OCI-LY7 (cell line): ENCODE results near the gene SLC41A3. TPM values are rescaled to one million over a fixed set of nuclear protein-coding genes. Genes with fewer than 3 reads are reported as not detected.
"Not testable (repeated sequence)": the region's sequence is repeated elsewhere in the genome, so short reads cannot be mapped to it uniquely, and the experiment has no call there.

Experiments used
- BruUV-seq: library from RNA; stranded (reverse); fragments of 400-500 nt; replicated peaks from 2 replicates; lab custom pipeline; 2021; lab: Mats Ljungman, UMichigan
- CTCF ChIA-PET: fragments of 300-600 bp; sonication (Branson Sonifier 250); formaldehyde crosslinking; loops from one replicate; lab custom pipeline; 2022; ENCODE audit warnings: antibody characterized with exemption; ENCODE audit not compliant: unreplicated experiment; lab: Charles Lee
- POLR2A ChIA-PET: fragments of 300-600 bp; sonication (Branson Sonifier 250); formaldehyde crosslinking; loops from one replicate; lab custom pipeline; 2022; ENCODE audit warnings: antibody characterized with exemption; lab: Charles Lee
- DNase-seq: peaks from one replicate; pipeline ENCODE4 v3.0.0-alpha.2; 2015; ENCODE audit warnings: low spot score
- H2AFZ ChIP-seq: fragments of 200-600 bp; sonication (generic), shearing (Covaris generic); 2 replicates; pipeline ENCODE4 v1.6.1; 2014; ENCODE audit warnings: mild to moderate bottlenecking, antibody characterized with exemption, low read length, moderate library complexity
- H3K27ac ChIP-seq: fragments of 200-600 bp; sonication (generic); 2 replicates; pipeline ENCODE4 v1.5.1; 2014; ENCODE audit warnings: mixed run types, low read depth, mild to moderate bottlenecking, moderate library complexity, low read length, inconsistent platforms; ENCODE audit not compliant: poor library complexity, severe bottlenecking
- H3K36me3 ChIP-seq: fragments of 200-600 bp; sonication (generic); 2 replicates; pipeline ENCODE4 v1.6.1; 2014; ENCODE audit warnings: mild to moderate bottlenecking, antibody characterized with exemption, low read length, moderate library complexity, mixed read lengths; ENCODE audit not compliant: insufficient read depth
- H3K4me1 ChIP-seq: fragments of 200-600 bp; sonication (generic); 2 replicates; pipeline ENCODE4 v1.5.1; 2014; ENCODE audit warnings: mild to moderate bottlenecking, low read length; ENCODE audit not compliant: insufficient read depth, poor library complexity, severe bottlenecking
- H3K4me2 ChIP-seq: fragments of 200-600 bp; sonication (generic); 2 replicates; pipeline ENCODE4 v1.6.1; 2014; ENCODE audit warnings: mild to moderate bottlenecking, low read length
- H3K4me3 ChIP-seq: fragments of 200-600 bp; sonication (generic); 2 replicates; pipeline ENCODE4 v1.5.1; 2014; ENCODE audit warnings: mild to moderate bottlenecking, low read depth, low read length; ENCODE audit not compliant: poor library complexity, severe bottlenecking
- H3K79me2 ChIP-seq: fragments of 200-600 bp; sonication (generic); 2 replicates; pipeline ENCODE4 v1.6.1; 2016; ENCODE audit warnings: low read depth, mild to moderate bottlenecking, low read length, moderate library complexity, mixed read lengths; ENCODE audit not compliant: insufficient read depth
- H3K9me2 ChIP-seq: fragments of 200-600 bp; sonication (generic); 2 replicates; pipeline ENCODE4 v1.6.1; 2016; ENCODE audit warnings: mild to moderate bottlenecking, low read length, mixed read lengths; ENCODE audit not compliant: insufficient read depth
- H3K9me3 ChIP-seq: fragments of 200-600 bp; sonication (generic); 2 replicates; pipeline ENCODE4 v1.6.1; 2014; ENCODE audit warnings: mild to moderate bottlenecking, mixed run types, low read length, mixed read lengths
- H4K20me1 ChIP-seq: fragments of 200-600 bp; sonication (generic); 2 replicates; pipeline ENCODE4 v1.6.1; 2014; ENCODE audit warnings: mild to moderate bottlenecking, antibody characterized with exemption, low read length, moderate library complexity, mixed read lengths; ENCODE audit not compliant: insufficient read depth
- CTCF ChIP-seq: fragments of 200-600 bp; sonication (generic); conservative IDR thresholded peaks from 2 replicates; pipeline ENCODE4 v1.5.1; 2014; ENCODE audit warnings: mild to moderate bottlenecking, antibody characterized with exemption, low read length, moderate library complexity, mixed read lengths
- EZH2phosphoT487 ChIP-seq: fragments of 200-600 bp; sonication (generic); IDR thresholded peaks from 2 replicates; pipeline ENCODE4 v1.6.1; 2018; ENCODE audit warnings: low read depth, borderline replicate concordance, mild to moderate bottlenecking, mixed run types, antibody characterized with exemption, low read length, moderate library complexity, mixed read lengths
- intact Hi-C: fragments of 100-400 bp; cut with micrococcal nuclease; formaldehyde crosslinking; loops from one replicate; pipeline ENCODE4 v1.10.0; 2022; ENCODE audit not compliant: unreplicated experiment
- total RNA-seq, 2 experiments: library from RNA; depleted of rRNA in 1 of 2; stranded (reverse); fragments of >200 nt in 1 of 2; shearing (Covaris generic) in 1 of 2; gene quantifications; 2 replicates each; pipeline ENCODE4 v1.2.3, GENCODE V29; 2014 to 2022

Gene SLC41A3
- total RNA-seq, 2 experiments from 2014 or later: 31.9 to 35.9 TPM

GRCh38 chr3:126003447-126004190, 80.3 kb downstream of the SLC41A3 start:
- Histone ChIP-seq H3K27ac (no peak overlapping the region), H3K4me2 (no peak overlapping the region), H3K9me2 (no peaks in the 10 kb centered on the region), H3K36me3 (0 out of 2 replicates have a peak, but pooled peaks cover 3% of the 10 kb centered on the region), H3K79me2 (no peaks in the 10 kb centered on the region), H3K4me3 (no peak overlapping the region), H3K9me3 (no peaks in the 10 kb centered on the region), H2AFZ (no peak overlapping the region), H4K20me1 (no peaks in the 10 kb centered on the region), H3K4me1 (no peaks in the 10 kb centered on the region)
- DNase-seq: no peak
- no TSS peak for BruUV-seq
- TF ChIP-seq CTCF: no peak
- no peak for TF ChIP-seq EZH2phosphoT487
- ChIA-PET POLR2A (interaction anchor here (0.7 kb wide), 1 partner anchor 28 kb away, joined by 3 read pairs; no protein-coding TSS in a partner anchor), CTCF (no interaction called here)
- intact Hi-C loops: no loop called here

- Histone ChIP-seq H3K4me3 (no peak overlapping the region), H3K4me1 (no peaks in the 10 kb centered on the region), H3K9me3 (no peaks in the 10 kb centered on the region), H3K27ac (no peak overlapping the region), H2AFZ (no peak overlapping the region), H3K36me3 (no peaks in the 10 kb centered on the region), H3K79me2 (no peaks in the 10 kb centered on the region), H3K9me2 (no peaks in the 10 kb centered on the region), H3K4me2 (no peak overlapping the region), H4K20me1 (no peaks in the 10 kb centered on the region)
- ChIA-PET POLR2A (no interaction called here), CTCF (no interaction called here)
- BruUV-seq: no TSS peak
- intact Hi-C loops: no loop called here
- no peak for DNase-seq
- TF ChIP-seq CTCF (no peak), EZH2phosphoT487 (no peak)
These were observed 81.7 kb downstream of the SLC41A3 start for GRCh38 chr3:126002189-126002588.

GRCh38 chr3:125996751-125997150, 87.2 kb downstream of the SLC41A3 start:
- DNase-seq, H3K36me3 ChIP-seq, H2AFZ ChIP-seq, POLR2A ChIA-PET, H4K20me1 ChIP-seq, H3K9me3 ChIP-seq, H3K27ac ChIP-seq, H3K79me2 ChIP-seq, intact Hi-C loops, H3K4me2 ChIP-seq, BruUV-seq, H3K4me3 ChIP-seq, H3K9me2 ChIP-seq, CTCF ChIA-PET, H3K4me1 ChIP-seq: not testable (repeated sequence)
